GM19238 (cell line): ENCODE data around the gene SMIM45.

Source experiments
- DNase-seq: peaks from one replicate; pipeline ENCODE4 v3.0.0; 2011; ENCODE audit warnings: low spot score; ENCODE audit not compliant: insufficient read length

The SMIM45 gene

DNA sequence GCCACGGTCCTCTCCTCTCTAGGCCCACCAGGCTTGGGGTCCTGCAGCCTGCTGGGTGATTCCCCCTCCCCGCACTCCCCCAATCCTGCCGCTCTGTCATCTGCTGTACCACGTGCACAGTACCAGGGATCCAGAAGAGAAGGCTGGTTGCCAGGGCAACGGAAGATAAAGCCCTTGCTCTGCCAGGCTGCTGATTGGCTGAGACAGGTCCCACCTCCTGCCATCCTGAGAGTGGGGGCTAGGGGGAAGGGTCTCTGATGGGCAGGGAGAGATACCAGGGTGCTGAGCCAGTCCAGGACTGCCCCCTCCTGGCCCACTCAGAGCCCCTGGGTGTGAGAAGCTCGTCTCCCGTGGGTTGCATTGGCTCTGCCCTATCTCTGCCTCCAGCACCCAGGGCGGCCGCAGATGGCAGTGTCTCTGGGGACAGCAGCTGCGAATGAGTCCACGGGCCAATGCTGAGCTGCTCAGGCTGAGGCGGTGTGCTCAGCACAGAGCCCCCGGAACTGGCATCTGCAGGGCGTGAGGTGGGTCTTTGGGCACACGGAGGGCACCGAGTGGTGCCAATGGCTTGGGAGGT, at the start of gene SMIM45:
Gene SMIM45, plus strand, starts transcription at position 253 of the 577 bp plus-strand sequence.
- DNase-seq, result no peak

GRCh38 chr22:41902932-41903421, 49.0 kb upstream of the SMIM45 start:
- no peak for DNase-seq

DNA sequence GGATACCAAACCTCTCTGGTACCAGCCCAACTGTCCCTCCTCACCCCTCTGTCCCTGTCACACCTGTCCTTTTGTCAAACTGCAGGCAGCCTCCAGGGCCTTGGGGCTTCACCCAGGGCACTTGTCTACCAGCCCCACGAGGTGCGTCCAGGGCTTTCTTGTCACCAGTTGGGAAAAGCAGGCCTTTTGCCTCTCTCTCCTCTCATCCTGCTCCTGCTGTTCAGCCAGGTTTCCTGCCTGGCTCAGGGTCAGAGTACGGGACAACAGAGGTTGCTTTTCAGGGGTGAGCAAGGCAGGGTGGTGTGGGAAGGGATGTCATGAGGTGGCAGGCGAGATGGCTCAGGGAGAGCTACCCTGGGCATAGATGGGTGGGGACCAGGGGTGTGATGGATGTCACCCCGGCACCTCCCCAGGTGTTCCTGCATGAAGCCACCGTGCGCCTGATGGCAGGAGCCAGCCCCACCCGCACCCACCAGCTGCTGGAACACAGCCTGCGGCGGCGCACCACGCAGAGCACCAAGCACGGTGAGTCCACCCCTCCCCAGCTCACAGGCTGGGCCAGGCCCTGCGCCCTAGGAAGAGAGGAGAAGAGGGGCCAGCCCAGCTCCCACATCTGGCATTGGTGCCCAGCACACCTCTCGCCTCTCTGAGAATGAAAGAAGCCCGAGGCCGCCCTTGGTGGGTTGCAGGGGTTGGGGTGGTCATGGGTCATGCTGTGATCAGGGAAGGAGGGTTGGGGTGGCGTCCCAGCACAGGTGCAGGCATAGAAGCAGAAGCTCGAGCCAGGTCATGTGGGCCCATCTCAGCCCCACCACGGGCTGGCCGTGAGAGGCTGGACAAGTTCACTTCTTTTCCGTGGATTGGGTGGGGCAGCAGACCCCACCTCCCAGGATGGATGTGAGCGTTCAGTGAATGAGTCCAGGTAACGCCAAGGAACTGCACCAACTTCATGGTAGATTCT, 47.2 kb upstream of the SMIM45 start:
- no peak for DNase-seq

GRCh38 chr22:41905411-41906202, 46.3 kb upstream of the SMIM45 start:
- DNase-seq, result no peak

DNA sequence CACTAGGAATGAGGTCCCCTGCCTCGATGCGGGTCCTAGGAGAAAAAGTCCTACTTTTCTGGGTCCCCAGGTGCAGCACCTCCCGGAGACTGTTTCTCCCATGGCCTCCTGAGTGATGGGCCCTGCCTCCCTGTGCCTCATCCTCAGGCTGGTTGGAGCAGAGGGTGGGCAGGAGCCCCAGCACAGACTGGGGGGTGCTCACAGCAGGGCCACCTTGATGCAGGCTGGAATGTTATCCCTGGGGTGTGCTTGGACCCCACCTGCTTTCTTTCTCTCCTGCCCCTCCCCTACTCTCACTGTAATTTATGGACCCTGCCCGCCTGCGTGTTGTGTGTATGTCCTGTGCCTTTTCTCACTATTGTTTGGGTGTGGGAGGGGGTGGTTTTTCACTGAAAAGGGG, 45.1 kb upstream of the SMIM45 start:
- no peak for DNase-seq

DNA sequence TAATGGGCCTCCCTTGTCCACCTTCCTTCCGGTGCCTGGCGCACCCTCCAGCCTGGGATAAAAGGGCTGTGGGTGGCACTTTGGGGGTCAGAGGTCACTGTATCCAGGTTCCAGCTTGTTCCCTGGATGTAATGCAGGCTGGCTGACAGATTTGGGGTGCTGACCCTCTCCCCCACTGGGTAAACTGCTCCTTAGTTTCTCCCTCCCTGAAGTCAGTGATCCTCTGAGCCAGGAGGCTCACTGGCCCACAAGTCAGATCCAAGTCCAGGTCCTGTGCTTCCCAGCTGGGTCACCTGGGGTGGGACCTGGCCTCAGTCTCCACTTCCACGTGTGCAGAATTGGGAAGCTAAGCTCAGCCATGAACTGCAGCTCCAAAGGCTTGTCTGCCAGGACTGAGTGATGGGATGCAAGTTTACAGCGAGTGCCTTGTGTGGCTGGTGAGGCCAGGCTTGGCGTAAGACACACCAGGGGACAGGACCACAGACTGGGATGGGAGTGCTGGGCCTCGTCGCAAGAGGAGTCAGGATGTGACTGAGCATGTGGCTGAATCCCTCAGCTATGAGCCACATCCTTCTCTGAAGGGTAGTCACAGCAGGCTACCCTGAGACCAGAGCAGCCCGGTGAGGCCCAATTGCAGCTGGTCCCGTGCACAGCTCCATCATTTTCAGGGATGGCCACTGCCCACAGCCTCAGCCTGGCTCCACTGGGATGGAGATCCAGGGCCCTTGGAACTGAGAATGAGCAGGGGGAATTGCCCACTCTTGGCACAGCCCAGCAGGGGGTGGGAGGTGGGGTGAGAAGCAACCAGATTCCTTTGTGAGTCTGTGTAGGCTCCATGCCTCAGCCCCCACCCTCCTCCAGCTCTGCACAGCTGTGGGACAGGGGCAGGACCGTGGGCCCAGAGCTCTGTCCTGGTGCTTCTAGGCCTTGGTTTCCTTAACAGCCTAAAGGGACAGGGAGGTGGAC, 44.2 kb upstream of the SMIM45 start:
- DNase-seq, result no peak

GRCh38 chr22:41908411-41909309, 43.3 kb upstream of the SMIM45 start:
- no peak for DNase-seq

DNA sequence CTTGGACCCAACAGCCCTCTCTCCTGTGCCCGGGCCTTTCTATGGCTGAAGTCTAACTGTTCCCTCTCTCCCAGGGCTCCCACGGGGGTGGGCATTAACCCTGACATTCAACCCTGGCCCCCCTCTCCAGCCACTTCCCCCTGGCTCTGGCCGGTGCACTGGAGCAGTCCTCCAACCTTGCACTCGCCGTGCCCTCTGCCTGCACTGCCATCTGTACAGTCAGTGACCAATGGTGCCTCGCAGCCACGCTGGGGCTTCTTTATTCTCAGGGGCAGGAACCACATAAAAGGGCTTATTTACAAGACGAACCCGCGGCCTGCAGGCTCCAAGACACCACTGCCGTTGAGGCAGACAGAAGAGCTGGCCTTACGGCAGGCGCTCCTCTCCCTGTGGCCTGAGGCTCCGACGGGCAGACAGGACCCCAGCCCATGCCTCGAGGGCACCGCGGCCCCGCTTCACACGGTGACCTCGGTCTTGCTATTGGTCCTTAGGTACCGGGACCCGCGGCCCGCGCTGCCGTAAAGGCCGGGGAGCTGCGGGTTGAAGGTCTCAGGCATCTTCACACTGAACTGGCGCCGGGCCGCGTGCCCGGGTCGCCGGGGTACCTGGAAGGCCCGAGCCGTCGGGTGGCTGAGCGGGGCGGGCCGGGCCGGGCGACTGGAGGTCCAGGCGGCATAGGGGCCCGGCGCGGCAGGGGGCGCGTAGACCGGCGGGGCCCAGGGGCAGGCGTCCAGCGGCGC, 42.5 kb upstream of the SMIM45 start:
- no peak for DNase-seq

- no peak for DNase-seq
Observed at GRCh38 chr22:41910050-41911000, 41.6 kb upstream of the SMIM45 start.

GRCh38 chr22:41911001-41911611, 40.8 kb upstream of the SMIM45 start:
- DNase-seq, result no peak

- no peak for DNase-seq
Observed at GRCh38 chr22:41912338-41913039, 39.5 kb upstream of the SMIM45 start.

DNA sequence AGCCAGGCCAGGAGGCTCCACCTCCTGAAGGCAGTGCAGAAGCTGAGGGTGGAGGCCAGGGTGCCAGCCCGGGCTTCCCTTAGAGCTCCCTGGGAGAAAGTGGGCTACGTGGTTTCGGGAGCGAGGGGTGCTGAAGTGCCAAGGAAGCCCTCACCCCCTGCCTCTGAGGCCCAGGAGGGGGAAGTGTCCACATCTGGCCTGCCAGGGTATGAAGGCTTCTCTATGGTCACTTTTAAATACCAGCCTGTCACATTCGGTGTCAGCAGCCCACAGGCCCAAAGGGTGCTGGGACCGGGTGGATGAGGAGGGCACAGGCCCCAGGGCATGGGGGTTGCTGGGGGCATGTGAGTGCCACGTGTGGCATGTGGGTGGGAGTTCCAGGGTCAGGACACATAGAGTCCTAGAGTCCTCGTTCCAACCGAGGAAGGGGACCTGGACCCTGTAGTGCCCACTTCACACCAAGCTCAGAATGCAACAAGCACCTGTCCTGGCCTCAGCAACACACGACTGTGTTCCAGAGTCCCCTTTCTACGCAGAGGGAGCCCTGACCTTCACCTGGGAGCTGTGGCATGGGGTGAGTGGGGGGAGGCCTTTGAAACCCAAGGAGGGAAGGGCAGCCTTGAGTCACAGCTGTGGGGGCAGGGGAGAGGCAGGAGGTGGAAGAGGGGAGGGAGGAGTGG, 38.8 kb upstream of the SMIM45 start:
- no peak for DNase-seq

DNA sequence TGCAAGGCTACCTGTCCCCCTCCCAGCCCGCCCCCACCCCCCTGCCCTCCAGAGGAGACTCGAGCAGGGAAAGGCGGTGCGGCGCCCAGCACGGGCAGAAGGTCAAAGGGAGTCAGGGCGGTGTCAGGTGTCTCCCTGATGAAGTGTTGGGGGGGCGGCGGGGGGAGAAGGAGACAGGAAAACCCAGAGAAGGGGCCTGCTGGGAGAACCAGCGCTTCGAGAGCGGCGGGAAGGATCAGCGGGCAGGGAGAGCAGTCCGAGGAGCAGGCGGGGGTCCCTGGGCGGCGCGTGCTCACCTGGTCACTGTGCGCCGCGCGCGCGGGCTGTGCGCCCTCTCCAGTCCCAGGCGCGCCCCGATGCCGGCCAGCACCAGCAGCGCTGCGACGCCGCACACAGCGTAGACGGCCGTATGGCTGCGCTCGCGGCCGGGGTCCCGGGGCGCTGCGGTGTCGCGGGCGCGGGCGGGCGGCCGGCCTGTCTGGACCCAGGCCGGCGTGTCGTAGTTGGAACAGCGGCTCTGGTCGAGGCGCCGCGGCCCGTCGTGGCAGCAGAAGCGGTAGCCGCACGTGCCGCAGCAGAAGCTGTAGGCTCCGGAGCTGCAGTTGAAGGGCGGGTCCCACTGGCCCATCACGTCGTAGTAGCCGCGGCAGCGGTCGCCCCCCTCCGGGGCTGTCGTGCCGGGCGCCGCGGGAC, 38.0 kb upstream of the SMIM45 start:
- DNase-seq, result no peak

- no peak for DNase-seq
Observed at GRCh38 chr22:41914611-41915034, 37.3 kb upstream of the SMIM45 start.

GRCh38 chr22:41915035-41915785, 36.7 kb upstream of the SMIM45 start, which contains the start of gene SHISA8:
Gene SHISA8, minus strand, starts transcription at chr22:41915074. Its CDS starts 407 bp downstream, at chr22:41914667.
- DNase-seq, result peak; percentile 71
